Coronary artery (tissue), 2 donors: ENCODE data around the gene DUSP11.
"Not testable (repeated sequence)": the region's sequence is repeated elsewhere in the genome, so short reads cannot be mapped to it uniquely, and the experiment has no call there.

ENCODE experiments used
- DNase-seq: peaks from one replicate; pipeline ENCODE4 v3.0.0-alpha.2; 2017; ENCODE audit warnings: low spot score
- H3K27ac ChIP-seq, 2 donors: fragments of 200-600 bp; sonication (generic); one replicate each; pipeline ENCODE4 v1.5.1; 2016 to 2019
- H3K4me3 ChIP-seq: fragments of 200-600 bp; sonication (generic); 2 replicates; pipeline ENCODE4 v1.5.1; 2016; ENCODE audit warnings: mild to moderate bottlenecking, moderate library complexity
- TF ChIP-seq, protein P1 (sequence below): fragments of 200-600 bp; sonication (generic); IDR thresholded peaks from one replicate; pipeline ENCODE4 v1.5.1; 2019; ENCODE audit warnings: antibody characterized with exemption

The DUSP11 gene

DNA sequence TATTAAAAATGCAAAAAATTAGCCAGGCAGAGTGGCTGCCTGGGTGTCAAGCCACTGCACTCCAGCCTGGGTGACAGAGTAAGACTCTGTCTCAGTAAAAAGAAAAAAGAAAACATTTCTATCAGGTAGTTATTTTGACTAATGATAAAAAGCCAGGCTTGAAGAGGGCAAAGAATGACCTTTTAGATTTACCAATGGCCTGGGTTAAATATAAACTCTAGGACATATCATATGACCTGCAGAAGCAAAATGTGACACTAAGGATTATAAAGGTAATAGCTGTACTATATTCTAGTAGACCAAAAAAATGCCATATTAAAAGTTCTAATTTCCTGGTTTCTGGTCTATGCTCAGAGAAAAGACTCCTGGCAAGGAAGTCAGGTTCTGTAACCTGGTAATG lies 32.7 kb upstream of the DUSP11 start:
- no peak overlapping the region for H3K4me3 ChIP-seq
- no peak overlapping the region for H3K27ac ChIP-seq
- TF ChIP-seq, protein P1, sequence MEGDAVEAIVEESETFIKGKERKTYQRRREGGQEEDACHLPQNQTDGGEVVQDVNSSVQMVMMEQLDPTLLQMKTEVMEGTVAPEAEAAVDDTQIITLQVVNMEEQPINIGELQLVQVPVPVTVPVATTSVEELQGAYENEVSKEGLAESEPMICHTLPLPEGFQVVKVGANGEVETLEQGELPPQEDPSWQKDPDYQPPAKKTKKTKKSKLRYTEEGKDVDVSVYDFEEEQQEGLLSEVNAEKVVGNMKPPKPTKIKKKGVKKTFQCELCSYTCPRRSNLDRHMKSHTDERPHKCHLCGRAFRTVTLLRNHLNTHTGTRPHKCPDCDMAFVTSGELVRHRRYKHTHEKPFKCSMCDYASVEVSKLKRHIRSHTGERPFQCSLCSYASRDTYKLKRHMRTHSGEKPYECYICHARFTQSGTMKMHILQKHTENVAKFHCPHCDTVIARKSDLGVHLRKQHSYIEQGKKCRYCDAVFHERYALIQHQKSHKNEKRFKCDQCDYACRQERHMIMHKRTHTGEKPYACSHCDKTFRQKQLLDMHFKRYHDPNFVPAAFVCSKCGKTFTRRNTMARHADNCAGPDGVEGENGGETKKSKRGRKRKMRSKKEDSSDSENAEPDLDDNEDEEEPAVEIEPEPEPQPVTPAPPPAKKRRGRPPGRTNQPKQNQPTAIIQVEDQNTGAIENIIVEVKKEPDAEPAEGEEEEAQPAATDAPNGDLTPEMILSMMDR = no peak
- DNase-seq = no peak

GRCh38 chr2:73811878-73812277 lies 32.0 kb upstream of the DUSP11 start:
- DNase-seq = no peak
- Histone ChIP-seq H3K4me3 (no peak overlapping the region), H3K27ac (no peak overlapping the region)
- TF ChIP-seq, protein P1 = no peak

DNA sequence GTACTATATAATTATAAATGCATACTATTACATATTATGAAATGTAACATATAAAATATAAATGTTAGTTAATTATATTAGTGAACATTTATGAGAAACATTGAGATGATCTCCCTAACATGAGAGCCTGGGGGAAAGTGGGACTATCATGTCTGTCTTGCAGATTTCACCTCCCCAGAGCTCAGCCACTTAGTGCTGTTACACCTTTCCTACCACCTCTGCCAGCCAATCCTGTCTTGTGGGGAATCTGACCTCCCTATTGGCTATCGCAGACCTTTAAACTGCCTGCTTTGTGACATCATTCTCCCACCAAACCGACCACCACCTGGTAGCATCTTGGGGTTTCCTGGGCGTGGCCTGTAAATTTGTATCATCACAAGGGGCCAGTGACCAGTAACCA lies 4.0 kb upstream of the DUSP11 start, which contains the start of gene C2orf78:
Gene C2orf78, plus strand, starts transcription at position 301 of the 400 bp plus-strand sequence. CDS start 127 bp downstream, outside the sequence.
- not testable (repeated sequence) for DNase-seq, H3K4me3 ChIP-seq, H3K27ac ChIP-seq

- DNase-seq, H3K4me3 ChIP-seq, H3K27ac ChIP-seq: not testable (repeated sequence)
These were observed 3.5 kb upstream of the DUSP11 start for GRCh38 chr2:73783402-73783801.

DNA sequence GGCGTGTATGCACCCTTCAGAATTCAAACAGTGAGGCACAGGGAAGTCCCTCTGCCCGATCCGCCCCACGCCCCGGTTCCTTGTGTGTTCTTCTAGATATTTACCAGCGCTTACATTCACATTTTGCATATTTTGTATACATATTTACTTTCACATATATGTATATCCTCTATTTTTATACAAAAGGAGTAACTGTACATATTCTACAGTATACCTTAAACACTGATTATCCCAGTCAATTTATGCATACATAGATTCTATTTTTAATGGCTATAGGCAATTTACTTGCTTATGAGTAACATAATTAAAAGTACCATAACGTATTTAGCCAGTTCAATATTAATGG lies 307 bp upstream of the DUSP11 start:
- DNase-seq = no peak
- Histone ChIP-seq H3K4me3 (peak overlapping the region; percentile 85), H3K27ac (peak overlapping the region; percentile 89 to 94)
- TF ChIP-seq, protein P1 = peak; percentile 10

- Histone ChIP-seq H3K27ac (peak overlapping the region; percentile 89 to 94), H3K4me3 (peak overlapping the region; percentile 85)
- not testable (repeated sequence) for DNase-seq
These were observed 936 bp downstream of the DUSP11 start for GRCh38 chr2:73778867-73779466.

- H3K4me3 ChIP-seq = no peak overlapping the region
- H3K27ac ChIP-seq = no peak overlapping the region
- no peak for DNase-seq
These were observed 2.9 kb downstream of the DUSP11 start for GRCh38 chr2:73776869-73777519.

GRCh38 chr2:73776381-73776780 lies 3.5 kb downstream of the DUSP11 start:
- H3K27ac ChIP-seq = no peak overlapping the region
- DNase-seq = no peak
- TF ChIP-seq, protein P1 = no peak
- H3K4me3 ChIP-seq = no peak overlapping the region

More at GRCh38 chr2:73776869-73777519, 2.9 kb downstream of the DUSP11 start:
- TF ChIP-seq, protein P1 = no peak
